Suprapubic skin (tissue), 4 donors: ENCODE results near the gene ABCC1. TPM values are rescaled to one million over a fixed set of nuclear protein-coding genes. Genes with fewer than 3 reads are reported as not detected.

ENCODE experiments used
- DNase-seq, 2 donors: peaks; one replicate each; pipeline ENCODE4 v3.0.0-alpha.2; 2019; ENCODE audit warnings: low spot score in 2 of 2
- H3K27ac ChIP-seq: fragments of 200-600 bp; sonication (generic); one replicate; pipeline ENCODE4 v1.5.1; 2019
- H3K27me3 ChIP-seq: fragments of 200-600 bp; sonication (generic); one replicate; pipeline ENCODE4 v1.5.1; 2019
- H3K36me3 ChIP-seq: fragments of 200-600 bp; sonication (generic); one replicate; pipeline ENCODE4 v1.5.1; 2019
- H3K4me1 ChIP-seq: fragments of 200-600 bp; sonication (generic); one replicate; pipeline ENCODE4 v1.5.1; 2019
- H3K4me3 ChIP-seq: fragments of 200-600 bp; sonication (generic); one replicate; pipeline ENCODE4 v1.5.1; 2019; ENCODE audit warnings: mild to moderate bottlenecking
- H3K9me3 ChIP-seq: fragments of 200-600 bp; sonication (generic); one replicate; pipeline ENCODE4 v1.5.1; 2019
- CTCF ChIP-seq, 2 donors: fragments of 200-600 bp in 1 of 2; fragments of 450-650 bp in 1 of 2; sonication (generic) in 1 of 2; IDR thresholded peaks; one replicate each; pipeline ENCODE4 v1.5.1; 2016 to 2019; ENCODE audit warnings: antibody characterized with exemption in 2 of 2, mild to moderate bottlenecking in 1 of 2, moderate library complexity in 1 of 2
- EP300 ChIP-seq: sonication (generic); formaldehyde crosslinking; IDR thresholded peaks from one replicate; pipeline ENCODE4 v1.6.1; 2017; ENCODE audit warnings: antibody characterized with exemption
- POLR2A ChIP-seq, 2 donors: fragments of 450-650 bp; IDR thresholded peaks; one replicate each; pipeline ENCODE4 v1.6.1; 2017; ENCODE audit warnings: antibody characterized with exemption in 2 of 2, mild to moderate bottlenecking in 2 of 2, moderate library complexity in 2 of 2
- POLR2AphosphoS5 ChIP-seq, 3 donors: sonication (generic); formaldehyde crosslinking; IDR thresholded peaks; one replicate each; pipeline ENCODE4 v1.6.1; 2017; ENCODE audit warnings: antibody characterized with exemption in 3 of 3
- WGBS: methylation state at CpG from one replicate; pipeline ENCODE4 v1.1.5; 2018; 5-methylcytosine and 5-hydroxymethylcytosine counted together
- total RNA-seq, 4 donors: library from RNA; depleted of rRNA; stranded (reverse); fragments of >200 nt; gene quantifications; one replicate each; pipeline ENCODE4 v1.1.0, GENCODE V29; 2016

Gene ABCC1
- total RNA-seq, 4 donors from 2014 or later: 22.1 to 37.4 (median 27.2) TPM

DNA sequence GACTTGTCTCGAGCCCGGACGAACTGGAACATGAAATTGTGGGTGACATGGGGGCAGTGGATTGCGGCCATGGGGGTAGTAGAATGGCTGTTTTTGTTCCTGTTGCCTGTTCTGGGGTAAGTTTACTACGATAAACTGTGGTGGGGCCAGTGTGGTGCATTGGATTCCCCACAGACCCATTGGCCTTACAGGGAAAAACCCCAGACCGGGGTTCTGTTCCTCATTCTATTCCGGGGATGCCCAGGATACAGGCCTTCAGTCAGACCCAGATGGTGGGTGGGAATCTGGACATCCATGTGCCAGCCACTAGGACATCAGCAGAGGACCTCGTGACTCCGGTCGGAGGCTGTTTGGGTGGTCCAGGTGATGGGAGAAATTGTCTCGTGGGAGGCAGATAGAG, 88.1 kb downstream of the ABCC1 start:
- Histone ChIP-seq H3K4me3 (no peak overlapping the region), H3K36me3 (peaks cover 73% of the 10 kb centered on the region), H3K4me1 (no peaks in the 10 kb centered on the region), H3K27me3 (no peaks in the 10 kb centered on the region), H3K9me3 (no peaks in the 10 kb centered on the region), H3K27ac (no peak overlapping the region)
- 96% methylated on average over 11 of the region's 11 CpGs for WGBS
- no peak for DNase-seq
- TF ChIP-seq CTCF (IDR thresholded peaks at IDR 0.05): no peak
- TF ChIP-seq POLR2A (IDR thresholded peaks at IDR 0.05): no peak
- no peak for TF ChIP-seq EP300
- no peak for TF ChIP-seq POLR2AphosphoS5 (IDR thresholded peaks at IDR 0.05)

DNA sequence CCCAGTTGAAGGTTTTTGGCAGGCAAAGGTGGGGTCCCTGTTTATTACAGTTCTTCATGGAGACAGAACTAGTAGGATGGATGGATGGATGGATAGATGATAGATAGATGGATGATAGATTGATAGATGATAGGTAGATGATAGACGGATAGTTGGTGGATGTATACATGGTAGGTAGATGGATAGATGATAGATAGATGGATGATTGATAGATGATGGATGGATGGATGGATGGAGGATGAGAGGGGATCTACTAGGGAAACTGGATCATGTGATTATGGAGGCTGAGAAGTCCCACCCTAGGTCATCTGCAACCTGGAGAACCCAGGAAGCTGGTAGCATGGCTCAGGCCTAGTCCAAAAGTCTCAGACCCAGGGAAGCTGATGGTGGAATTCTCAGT, 88.6 kb downstream of the ABCC1 start:
- Histone ChIP-seq H3K27ac (no peak overlapping the region), H3K4me1 (no peaks in the 10 kb centered on the region), H3K9me3 (no peaks in the 10 kb centered on the region), H3K4me3 (no peak overlapping the region), H3K36me3 (peaks cover 73% of the 10 kb centered on the region), H3K27me3 (no peaks in the 10 kb centered on the region)
- no peak for DNase-seq
- no peak for TF ChIP-seq POLR2AphosphoS5 (IDR thresholded peaks at IDR 0.05)
- TF ChIP-seq EP300: no peak
- TF ChIP-seq CTCF (IDR thresholded peaks at IDR 0.05): no peak
- TF ChIP-seq POLR2A (IDR thresholded peaks at IDR 0.05): no peak
- WGBS: 94% methylated on average over 1 of the region's 1 CpG

- no peak overlapping the region for H3K4me3 ChIP-seq
- no peak for DNase-seq
- no peak for TF ChIP-seq POLR2A (IDR thresholded peaks at IDR 0.05)
- H3K4me1 ChIP-seq: no peaks in the 10 kb centered on the region
- no peak overlapping the region for H3K27ac ChIP-seq
- H3K36me3 ChIP-seq: peaks cover 65% of the 10 kb centered on the region
- H3K27me3 ChIP-seq: no peaks in the 10 kb centered on the region
- H3K9me3 ChIP-seq: no peaks in the 10 kb centered on the region
- 80% methylated on average over 6 of the region's 6 CpGs for WGBS
Observed at GRCh38 chr16:16038950-16039349, 89.5 kb downstream of the ABCC1 start.

DNA sequence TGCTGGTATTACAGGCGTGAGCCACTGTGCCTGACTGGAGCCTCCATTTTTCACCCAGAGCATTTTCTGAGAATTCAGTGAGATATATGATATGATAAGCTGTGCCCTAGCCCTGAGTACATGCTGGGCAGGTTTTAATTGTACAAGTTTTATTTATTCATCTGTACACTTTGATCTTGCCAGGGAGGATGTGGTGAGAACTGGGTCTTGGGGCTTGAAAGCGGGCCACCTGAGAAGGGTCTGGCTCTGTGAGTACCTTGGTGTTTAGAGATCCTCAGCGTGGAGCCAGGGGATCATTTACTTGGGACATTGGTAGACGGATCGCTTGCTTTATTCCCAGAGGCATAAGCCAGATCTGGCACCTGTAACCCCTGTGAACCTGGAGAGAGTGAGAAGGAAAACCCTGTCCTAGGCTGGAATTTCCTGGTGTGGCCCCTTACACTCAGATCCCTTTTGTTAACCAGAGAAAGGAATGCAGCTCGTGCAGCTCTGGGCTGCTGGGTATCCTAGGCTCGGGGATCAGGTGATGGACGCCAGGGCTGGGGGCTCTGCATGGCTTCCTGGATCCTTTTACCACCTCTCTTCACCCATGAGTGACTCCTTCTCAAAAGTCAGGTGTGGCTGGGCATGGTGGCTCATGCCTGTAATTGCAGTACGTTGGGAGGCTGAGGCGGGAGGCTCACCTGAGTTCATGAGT, 91.9 kb downstream of the ABCC1 start:
- no peaks in the 10 kb centered on the region for H3K9me3 ChIP-seq
- H3K27ac ChIP-seq: no peak overlapping the region
- H3K4me1 ChIP-seq: no peaks in the 10 kb centered on the region
- 93% methylated on average over 10 of the region's 10 CpGs for WGBS
- H3K27me3 ChIP-seq: no peaks in the 10 kb centered on the region
- no peak for TF ChIP-seq POLR2AphosphoS5 (IDR thresholded peaks at IDR 0.05)
- TF ChIP-seq CTCF (IDR thresholded peaks at IDR 0.05): no peak
- TF ChIP-seq POLR2A (IDR thresholded peaks at IDR 0.05): no peak
- TF ChIP-seq EP300: no peak
- DNase-seq: no peak
- no peak overlapping the region for H3K4me3 ChIP-seq
- H3K36me3 ChIP-seq: peaks cover 70% of the 10 kb centered on the region

DNA sequence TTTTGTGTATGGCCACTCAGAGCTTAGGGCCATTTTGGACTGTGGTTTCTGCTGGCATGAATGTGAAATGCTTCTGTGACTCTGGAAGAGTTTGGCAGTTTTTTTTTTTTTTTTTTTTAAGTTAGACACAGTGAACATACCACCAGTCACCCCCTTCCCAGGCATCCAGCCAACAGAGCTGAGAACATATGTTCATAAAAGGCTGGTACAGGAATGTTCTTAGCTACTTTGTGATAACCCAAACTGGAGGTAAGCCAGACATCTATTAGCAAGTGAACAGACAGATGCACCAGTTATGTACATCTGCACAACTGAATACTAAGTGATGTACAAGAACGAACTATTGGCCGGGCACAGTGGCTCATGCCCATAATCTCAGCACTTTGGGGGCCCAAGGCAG, 92.7 kb downstream of the ABCC1 start:
- Histone ChIP-seq H3K27ac (no peak overlapping the region), H3K4me3 (no peak overlapping the region), H3K36me3 (peaks cover 70% of the 10 kb centered on the region), H3K9me3 (no peaks in the 10 kb centered on the region), H3K4me1 (no peaks in the 10 kb centered on the region), H3K27me3 (no peaks in the 10 kb centered on the region)
- WGBS: 83% methylated on average over 2 of the region's 2 CpGs
- no peak for DNase-seq
- TF ChIP-seq POLR2A (IDR thresholded peaks at IDR 0.05) (no peak), CTCF (IDR thresholded peaks at IDR 0.05) (no peak), EP300 (no peak), POLR2AphosphoS5 (IDR thresholded peaks at IDR 0.05) (no peak)

DNA sequence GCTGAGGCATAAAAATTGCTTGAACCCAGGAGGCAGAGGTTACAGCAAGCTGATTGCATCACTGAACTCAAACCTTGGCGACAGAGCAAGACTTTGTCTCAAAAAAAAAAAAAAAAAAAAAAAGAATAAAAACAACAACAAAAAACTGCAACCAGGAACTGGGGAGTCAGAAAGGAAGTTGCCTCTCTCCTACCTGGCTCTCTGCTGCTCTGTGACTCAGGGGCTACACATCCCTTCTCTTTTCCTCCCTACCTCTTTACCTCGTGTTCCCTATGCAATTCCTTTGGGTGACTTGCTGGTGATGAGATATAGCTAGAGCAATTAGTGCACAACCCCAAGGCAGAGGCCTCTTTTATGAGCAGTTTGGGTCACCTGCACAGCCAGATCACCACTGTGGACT, 95.9 kb downstream of the ABCC1 start:
- no peak for TF ChIP-seq POLR2A (IDR thresholded peaks at IDR 0.05)
- TF ChIP-seq CTCF (IDR thresholded peaks at IDR 0.05): no peak
- no peak for TF ChIP-seq EP300
- no peak for TF ChIP-seq POLR2AphosphoS5 (IDR thresholded peaks at IDR 0.05)
- DNase-seq: no peak
- H3K27ac ChIP-seq: no peak overlapping the region
- no peaks in the 10 kb centered on the region for H3K27me3 ChIP-seq
- WGBS: 63% methylated on average over 2 of the region's 2 CpGs
- peaks cover 74% of the 10 kb centered on the region for H3K36me3 ChIP-seq
- no peak overlapping the region for H3K4me3 ChIP-seq
- no peaks in the 10 kb centered on the region for H3K4me1 ChIP-seq
- H3K9me3 ChIP-seq: no peaks in the 10 kb centered on the region
